RWPE2 (cell line): ENCODE data around the gene ZNF628.

Experiments used
- ATAC-seq: fragments of 200-7000 bp; cut with Tn5 transposase; 3 replicates; pipeline ENCODE4 v1.9.1; 2021; ENCODE audit warnings: low read depth
- DNase-seq: peaks from one replicate; pipeline ENCODE4 v3.0.0-alpha.2; 2020; ENCODE audit warnings: low spot score
- H3K27ac ChIP-seq: fragments of 450-650 bp; 2 replicates; pipeline ENCODE4 v1.5.1; 2017; ENCODE audit warnings: mild to moderate bottlenecking; ENCODE audit not compliant: poor library complexity, severe bottlenecking
- H3K27me3 ChIP-seq: fragments of 250-450 bp; sonication (Bioruptor Pico); 2 replicates; pipeline ENCODE4 v1.5.1; 2021; ENCODE audit warnings: mild to moderate bottlenecking, moderate library complexity; ENCODE audit not compliant: insufficient read depth, poor library complexity, severe bottlenecking
- H3K36me3 ChIP-seq: fragments of 250-450 bp; sonication (Bioruptor Pico); 2 replicates; pipeline ENCODE4 v1.5.1; 2020; ENCODE audit warnings: low read depth, mild to moderate bottlenecking, moderate library complexity
- H3K4me1 ChIP-seq: fragments of 250-450 bp; sonication (Bioruptor Pico); 2 replicates; pipeline ENCODE4 v1.5.1; 2021; ENCODE audit warnings: mild to moderate bottlenecking, moderate library complexity; ENCODE audit not compliant: insufficient read depth, poor library complexity, severe bottlenecking
- H3K4me3 ChIP-seq: fragments of 250-450 bp; sonication (Bioruptor Pico); 2 replicates; pipeline ENCODE4 v1.5.1; 2021; ENCODE audit warnings: mild to moderate bottlenecking, moderate library complexity; ENCODE audit not compliant: severe bottlenecking
- H3K9me3 ChIP-seq: fragments of 250-450 bp; sonication (Bioruptor Pico); 2 replicates; pipeline ENCODE4 v1.5.1; 2021; ENCODE audit warnings: mild to moderate bottlenecking, moderate library complexity; ENCODE audit not compliant: severe bottlenecking
- TF ChIP-seq, protein P1 (sequence below): fragments of 450-650 bp; IDR thresholded peaks from one replicate; pipeline ENCODE4 v1.5.1; 2017; ENCODE audit warnings: mild to moderate bottlenecking, moderate library complexity; ENCODE audit not compliant: poor library complexity, severe bottlenecking

Gene ZNF628

DNA sequence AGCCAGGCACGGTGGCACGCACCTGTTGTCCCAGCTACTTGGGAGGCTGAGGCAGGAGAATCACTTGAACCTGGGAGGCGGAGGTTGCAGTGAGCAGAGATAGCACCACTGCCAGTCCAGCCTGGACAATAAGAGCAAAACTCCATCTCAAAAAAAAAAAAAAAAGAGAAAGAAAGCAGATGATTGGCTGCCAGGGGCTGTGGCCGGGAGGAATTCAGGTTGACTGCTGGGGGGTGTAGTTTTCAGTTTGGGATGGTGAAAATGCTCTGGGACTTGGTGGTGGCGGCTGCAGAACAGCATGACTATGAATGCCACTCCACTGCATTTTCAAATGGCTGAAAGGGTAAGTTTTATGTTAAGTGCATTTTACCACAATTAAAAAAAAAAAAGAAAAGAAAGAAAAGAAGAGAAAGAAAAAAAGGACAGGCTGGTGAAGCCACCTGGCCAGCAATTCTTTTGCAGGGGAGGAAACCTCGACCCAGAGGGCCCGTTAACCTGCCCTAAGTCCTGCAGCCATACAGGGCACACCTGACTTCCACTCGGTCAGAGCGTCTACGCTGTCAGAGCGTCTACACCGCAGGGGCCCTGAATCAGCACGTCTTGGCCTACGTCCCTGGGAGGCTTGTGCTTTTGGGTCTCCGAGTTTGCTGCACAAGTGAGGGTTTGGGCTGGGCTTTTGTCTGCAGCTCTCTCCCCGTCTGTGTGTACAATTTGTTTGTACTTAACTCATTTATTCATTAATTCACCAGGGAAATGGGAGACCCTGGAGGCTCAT is 18.5 kb upstream of the ZNF628 start:
- H3K9me3 ChIP-seq = no peaks in the 10 kb centered on the region
- 0 out of 2 replicates have a peak, but pooled peaks cover 3% of the 10 kb centered on the region for H3K36me3 ChIP-seq
- H3K27me3 ChIP-seq = no peaks in the 10 kb centered on the region
- peaks cover 3% of the 10 kb centered on the region for H3K4me1 ChIP-seq
- DNase-seq (no peak), ATAC-seq (no peak)
- TF ChIP-seq, protein P1, sequence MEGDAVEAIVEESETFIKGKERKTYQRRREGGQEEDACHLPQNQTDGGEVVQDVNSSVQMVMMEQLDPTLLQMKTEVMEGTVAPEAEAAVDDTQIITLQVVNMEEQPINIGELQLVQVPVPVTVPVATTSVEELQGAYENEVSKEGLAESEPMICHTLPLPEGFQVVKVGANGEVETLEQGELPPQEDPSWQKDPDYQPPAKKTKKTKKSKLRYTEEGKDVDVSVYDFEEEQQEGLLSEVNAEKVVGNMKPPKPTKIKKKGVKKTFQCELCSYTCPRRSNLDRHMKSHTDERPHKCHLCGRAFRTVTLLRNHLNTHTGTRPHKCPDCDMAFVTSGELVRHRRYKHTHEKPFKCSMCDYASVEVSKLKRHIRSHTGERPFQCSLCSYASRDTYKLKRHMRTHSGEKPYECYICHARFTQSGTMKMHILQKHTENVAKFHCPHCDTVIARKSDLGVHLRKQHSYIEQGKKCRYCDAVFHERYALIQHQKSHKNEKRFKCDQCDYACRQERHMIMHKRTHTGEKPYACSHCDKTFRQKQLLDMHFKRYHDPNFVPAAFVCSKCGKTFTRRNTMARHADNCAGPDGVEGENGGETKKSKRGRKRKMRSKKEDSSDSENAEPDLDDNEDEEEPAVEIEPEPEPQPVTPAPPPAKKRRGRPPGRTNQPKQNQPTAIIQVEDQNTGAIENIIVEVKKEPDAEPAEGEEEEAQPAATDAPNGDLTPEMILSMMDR = no peak
- no peak overlapping the region for H3K4me3 ChIP-seq
- no peak overlapping the region for H3K27ac ChIP-seq

DNA sequence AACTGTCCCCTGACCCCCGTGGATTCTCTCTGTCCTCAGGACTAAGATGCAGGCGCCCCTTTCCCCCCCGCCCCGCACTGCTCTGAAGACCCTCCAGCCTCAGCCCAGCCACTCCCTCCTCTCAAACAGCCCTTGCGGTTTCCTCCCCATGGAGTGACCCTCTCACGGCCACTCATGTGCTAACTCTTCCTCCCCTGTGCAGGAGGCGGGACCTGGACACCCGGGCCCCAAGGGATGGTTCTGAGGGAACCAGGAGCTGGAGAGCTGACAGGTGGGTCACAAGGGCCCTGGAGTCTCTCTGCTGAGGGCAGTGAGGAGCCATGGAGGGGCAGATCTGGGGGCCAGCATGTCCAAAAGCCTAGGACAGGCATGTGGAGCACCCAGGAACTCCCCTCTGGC is 16.9 kb upstream of the ZNF628 start:
- ATAC-seq (no peak), DNase-seq (no peak)
- peaks cover 3% of the 10 kb centered on the region for H3K4me1 ChIP-seq
- H3K27ac ChIP-seq = no peak overlapping the region
- H3K27me3 ChIP-seq = no peaks in the 10 kb centered on the region
- H3K36me3 ChIP-seq = 0 out of 2 replicates have a peak, but pooled peaks cover 3% of the 10 kb centered on the region
- H3K9me3 ChIP-seq = no peaks in the 10 kb centered on the region
- H3K4me3 ChIP-seq = no peak overlapping the region
- TF ChIP-seq, protein P1 = no peak

DNA sequence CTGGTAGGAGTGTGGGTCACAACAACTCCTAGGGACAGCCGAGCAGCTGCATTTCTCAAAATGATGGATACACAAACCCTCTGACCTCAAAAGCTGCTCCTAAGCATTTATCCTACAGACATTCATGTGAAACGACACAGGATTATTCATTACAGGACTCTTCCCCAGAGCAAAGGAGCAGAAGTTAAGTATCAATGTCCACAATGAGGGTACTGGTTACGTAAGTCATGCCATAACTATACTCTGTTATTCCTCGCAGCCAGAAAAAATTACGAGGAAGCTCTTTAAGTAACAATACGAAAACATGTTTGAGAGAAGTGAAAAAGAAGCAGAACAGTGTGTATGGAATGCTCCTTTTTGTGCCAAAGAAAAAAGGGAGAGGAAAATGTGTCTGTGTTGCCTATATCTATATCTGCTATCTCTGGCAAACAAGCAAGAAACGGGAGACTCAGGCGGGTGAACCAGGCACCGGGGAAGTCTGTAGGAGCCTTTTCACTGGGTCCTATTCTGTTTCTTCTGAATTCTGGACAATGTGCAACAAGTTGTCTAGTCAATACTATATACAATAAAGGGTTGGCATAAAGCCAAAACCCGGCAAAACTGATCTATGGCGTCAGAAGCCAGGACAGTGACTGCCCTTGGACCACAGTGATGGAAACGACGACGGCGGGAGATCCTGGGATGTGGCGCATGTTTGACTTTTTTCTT is 16.3 kb upstream of the ZNF628 start:
- Histone ChIP-seq H3K27me3 (no peaks in the 10 kb centered on the region), H3K27ac (peak overlapping the region; percentile 18), H3K9me3 (no peaks in the 10 kb centered on the region), H3K4me3 (no peak overlapping the region), H3K4me1 (peaks cover 3% of the 10 kb centered on the region), H3K36me3 (0 out of 2 replicates have a peak, but pooled peaks cover 3% of the 10 kb centered on the region)
- DNase-seq (no peak), ATAC-seq (no peak)
- TF ChIP-seq, protein P1 = no peak

DNA sequence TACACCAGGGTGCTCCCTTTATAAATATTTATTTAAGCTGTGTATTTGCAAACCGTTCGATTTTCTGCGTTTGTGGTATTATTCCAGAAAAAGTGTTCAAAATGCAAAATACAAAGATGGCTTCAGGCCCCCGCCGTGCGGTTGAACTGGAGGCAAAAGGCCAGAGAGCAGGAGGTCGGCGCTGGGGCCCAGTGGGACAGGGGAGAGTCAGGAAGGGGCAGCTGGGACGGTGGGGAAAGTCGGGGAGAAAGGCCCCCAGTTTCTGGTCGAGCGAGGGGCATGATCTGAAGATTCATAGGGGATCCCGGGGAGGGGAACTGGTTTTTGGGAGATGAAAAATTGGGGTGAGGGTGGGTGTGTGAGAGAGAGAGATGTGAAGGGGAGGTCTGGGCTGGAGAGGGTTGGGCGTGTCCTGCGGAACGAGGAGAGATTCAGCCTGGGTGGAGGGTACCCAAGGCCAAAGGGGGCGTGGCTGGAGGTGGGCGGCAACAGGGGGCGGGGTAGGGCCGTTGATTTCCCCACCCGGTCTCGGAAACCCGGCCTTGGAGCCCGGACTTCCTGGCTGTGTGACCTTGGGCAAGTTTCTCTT is 15.7 kb upstream of the ZNF628 start:
- Histone ChIP-seq H3K27ac (peak overlapping the region; percentile 18), H3K4me1 (peaks cover 3% of the 10 kb centered on the region), H3K9me3 (no peaks in the 10 kb centered on the region), H3K4me3 (peak overlapping the region; percentile 59), H3K27me3 (no peaks in the 10 kb centered on the region), H3K36me3 (0 out of 2 replicates have a peak, but pooled peaks cover 3% of the 10 kb centered on the region)
- ATAC-seq = peak; percentile 24
- TF ChIP-seq, protein P1 = no peak
- DNase-seq = no peak
